ENCODE measurements around the gene PDXP. TPM values are rescaled to one million over a fixed set of nuclear protein-coding genes. Genes with fewer than 3 reads are reported as not detected.

PDXP gene
- total and polyA plus RNA-seq, 2 of the 13 experiments (the other 11 are each of a cell fraction or from before 2014, with no cell fraction given): 58.2 to 70.6 TPM

DNA sequence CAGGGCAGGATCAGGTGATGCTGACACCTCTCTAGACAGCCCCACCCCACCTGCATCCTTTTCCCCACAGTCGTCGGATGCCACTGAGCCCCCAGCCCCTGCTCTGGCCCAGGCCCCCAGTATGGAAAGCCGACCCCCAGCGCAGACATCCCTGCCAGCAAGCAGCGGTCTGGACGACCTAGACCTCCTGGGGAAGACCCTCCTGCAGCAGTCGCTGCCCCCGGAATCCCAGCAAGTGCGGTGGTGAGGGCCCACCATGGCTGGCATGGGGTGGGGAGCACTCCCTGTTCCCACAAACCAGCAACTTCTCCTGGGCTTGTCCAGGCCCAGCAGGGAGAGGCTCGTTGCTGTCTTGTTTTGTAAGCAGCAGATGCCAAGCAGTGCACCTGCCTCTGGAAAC is 28.6 kb upstream of the PDXP start:
- FAIRE-seq (no peak), ATAC-seq (no peak), DNase-seq (ENCODE audit: low spot score) (no peak)
- Histone ChIP-seq H3K9me3 (ENCODE audit: low read length) (no peaks in the 10 kb centered on the region), H3K9ac (ENCODE audit: insufficient read depth, low read depth, low read length) (no peak overlapping the region), H4K20me1 (ENCODE audit: insufficient read depth, low read length) (no peaks in the 10 kb centered on the region), H3K27ac (ENCODE audit: extremely low read length, insufficient read depth, low read length) (no peak overlapping the region), H3K4me2 (ENCODE audit: low read depth, low read length) (no peak overlapping the region), H2AFZ (ENCODE audit: low read length) (no peak overlapping the region), H3K4me1 (ENCODE audit: insufficient read depth, low read length) (peaks cover 46% of the 10 kb centered on the region), H3K27me3 (ENCODE audit: control insufficient read depth in 1 of 2, insufficient read depth in 2 of 2, low read length in 2 of 2) (no peaks in the 10 kb centered on the region), H3K4me3 (replicated peaks in 1 of 3; ENCODE audit: insufficient read depth in 1 of 3, low read depth in 2 of 3, low read length in 3 of 3) (no peak overlapping the region), H3K79me2 (ENCODE audit: insufficient read depth, low read length) (no peaks in the 10 kb centered on the region), H3K36me3 (replicated peaks in 1 of 2; ENCODE audit: control insufficient read depth in 1 of 2, insufficient read depth in 2 of 2, low read length in 2 of 2) (peaks cover 2 to 5% of the 10 kb centered on the region in 2 experiments; a peak in 3 of 5 replicates)
- intact Hi-C loops (cut with micrococcal nuclease; ENCODE audit: unreplicated experiment) (no loop called here), in situ Hi-C loops (cut with HindIII; ENCODE audit: extremely low pct_ligation_motif_present, low pct_unique_long_range_greater_than_20kb) (no loop called here)
- TF ChIP-seq AGO2 (optimal IDR thresholded peaks at IDR 0.05; ENCODE audit: low read depth, low read length) (peak; percentile 54), KDM6A (CRISPR knock-in tag; IDR thresholded peaks at IDR 0.05; ENCODE audit: low read depth) (no peak)
- no TSS peak for BruUV-seq (replicated peaks)
- POLR2A ChIA-PET: interaction anchor here (6.0 to 15.8 kb wide), 2 partner anchors 21 to 31 kb away, joined by 75 to 242 read pairs; partner anchors contain the start of genes GGA1 and PDXP
- CTCF ChIA-PET (ENCODE audit: low intra/inter-chr PET ratio, low total read pairs): no interaction called here
- 83% methylated on average over 1 of the region's 10 CpGs for WGBS (ENCODE audit: low lambda C conversion rate)

DNA sequence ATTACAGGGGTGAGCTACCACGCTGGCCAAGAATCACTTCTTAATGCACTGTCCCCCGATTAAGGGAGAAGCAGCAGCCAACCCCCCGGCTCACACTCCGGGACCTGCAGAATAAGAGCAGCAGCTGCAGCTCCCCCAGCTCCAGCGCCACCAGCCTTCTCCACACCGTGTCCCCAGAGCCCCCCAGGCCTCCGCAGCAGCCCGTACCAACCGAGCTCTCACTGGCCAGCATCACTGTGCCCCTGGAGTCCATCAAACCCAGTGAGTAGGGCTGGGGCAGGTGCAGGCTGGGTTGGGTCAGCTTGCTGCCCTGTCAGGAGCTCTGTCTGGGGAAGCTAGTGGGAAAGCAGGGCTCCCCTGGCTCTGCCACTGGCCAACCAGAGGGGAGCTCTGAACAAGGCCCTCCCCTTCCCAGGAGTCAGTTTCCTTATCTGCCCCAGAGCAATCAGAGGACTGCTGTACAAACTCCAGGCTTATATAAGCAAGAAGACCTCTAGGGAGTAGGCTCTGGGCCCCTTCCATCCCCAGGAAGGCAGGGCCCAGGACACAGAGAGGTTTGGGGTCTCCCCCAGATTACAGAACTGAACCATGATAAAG is 27.6 kb upstream of the PDXP start:
- H3K4me1 ChIP-seq (ENCODE audit: insufficient read depth, low read length): peaks cover 56% of the 10 kb centered on the region
- no peak overlapping the region for H2AFZ ChIP-seq (ENCODE audit: low read length)
- no TSS peak for BruUV-seq (replicated peaks)
- peak overlapping the region; percentile 47 for H3K9ac ChIP-seq (ENCODE audit: insufficient read depth, low read depth, low read length)
- no peaks in the 10 kb centered on the region for H3K9me3 ChIP-seq (ENCODE audit: low read length)
- ATAC-seq (peak; percentile 23), FAIRE-seq (peak; percentile 77), DNase-seq (ENCODE audit: low spot score) (peak; percentile 59)
- H3K27ac ChIP-seq (ENCODE audit: extremely low read length, insufficient read depth, low read length): peak overlapping the region; percentile 84
- intact Hi-C loops (cut with micrococcal nuclease; ENCODE audit: unreplicated experiment): no loop called here
- peak overlapping the region; percentile 94 for H3K4me2 ChIP-seq (ENCODE audit: low read depth, low read length)
- in situ Hi-C loops (cut with HindIII; ENCODE audit: extremely low pct_ligation_motif_present, low pct_unique_long_range_greater_than_20kb): no loop called here
- no peaks in the 10 kb centered on the region for H3K79me2 ChIP-seq (ENCODE audit: insufficient read depth, low read length)
- 0 out of 6 replicates have a peak overlapping the region, but pooled peaks of 1 of the 3 experiments have one; percentile 69 for H3K4me3 ChIP-seq (replicated peaks in 1 of 3; ENCODE audit: insufficient read depth in 1 of 3, low read depth in 2 of 3, low read length in 3 of 3)
- CTCF ChIA-PET (ENCODE audit: low intra/inter-chr PET ratio, low total read pairs): no interaction called here
- H4K20me1 ChIP-seq (ENCODE audit: insufficient read depth, low read length): no peaks in the 10 kb centered on the region
- no peaks in the 10 kb centered on the region for H3K27me3 ChIP-seq (ENCODE audit: control insufficient read depth in 1 of 2, insufficient read depth in 2 of 2, low read length in 2 of 2)
- 95% methylated on average over 9 of the region's 9 CpGs for WGBS (ENCODE audit: low lambda C conversion rate)
- POLR2A ChIA-PET: interaction anchor here (0.7 to 15.8 kb wide), 4 partner anchors 13 to 54 kb away, joined by 3 to 242 read pairs (median 39); partner anchors contain the start of genes GGA1 and PDXP
- H3K36me3 ChIP-seq (replicated peaks in 1 of 2; ENCODE audit: control insufficient read depth in 1 of 2, insufficient read depth in 2 of 2, low read length in 2 of 2): peaks cover 0 to under 1% of the 10 kb centered on the region in 2 experiments; a peak in 1 of 5 replicates
- TF ChIP-seq, protein P1, sequence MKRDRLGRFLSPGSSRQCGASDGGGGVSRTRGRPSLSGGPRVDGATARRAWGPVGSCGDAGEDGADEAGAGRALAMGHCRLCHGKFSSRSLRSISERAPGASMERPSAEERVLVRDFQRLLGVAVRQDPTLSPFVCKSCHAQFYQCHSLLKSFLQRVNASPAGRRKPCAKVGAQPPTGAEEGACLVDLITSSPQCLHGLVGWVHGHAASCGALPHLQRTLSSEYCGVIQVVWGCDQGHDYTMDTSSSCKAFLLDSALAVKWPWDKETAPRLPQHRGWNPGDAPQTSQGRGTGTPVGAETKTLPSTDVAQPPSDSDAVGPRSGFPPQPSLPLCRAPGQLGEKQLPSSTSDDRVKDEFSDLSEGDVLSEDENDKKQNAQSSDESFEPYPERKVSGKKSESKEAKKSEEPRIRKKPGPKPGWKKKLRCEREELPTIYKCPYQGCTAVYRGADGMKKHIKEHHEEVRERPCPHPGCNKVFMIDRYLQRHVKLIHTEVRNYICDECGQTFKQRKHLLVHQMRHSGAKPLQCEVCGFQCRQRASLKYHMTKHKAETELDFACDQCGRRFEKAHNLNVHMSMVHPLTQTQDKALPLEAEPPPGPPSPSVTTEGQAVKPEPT (CRISPR knock-in tag; IDR thresholded peaks at IDR 0.05; ENCODE audit: low read depth): 0 out of 2 replicates have a peak, but pooled peaks have one; percentile 39
- TF ChIP-seq, protein P2, sequence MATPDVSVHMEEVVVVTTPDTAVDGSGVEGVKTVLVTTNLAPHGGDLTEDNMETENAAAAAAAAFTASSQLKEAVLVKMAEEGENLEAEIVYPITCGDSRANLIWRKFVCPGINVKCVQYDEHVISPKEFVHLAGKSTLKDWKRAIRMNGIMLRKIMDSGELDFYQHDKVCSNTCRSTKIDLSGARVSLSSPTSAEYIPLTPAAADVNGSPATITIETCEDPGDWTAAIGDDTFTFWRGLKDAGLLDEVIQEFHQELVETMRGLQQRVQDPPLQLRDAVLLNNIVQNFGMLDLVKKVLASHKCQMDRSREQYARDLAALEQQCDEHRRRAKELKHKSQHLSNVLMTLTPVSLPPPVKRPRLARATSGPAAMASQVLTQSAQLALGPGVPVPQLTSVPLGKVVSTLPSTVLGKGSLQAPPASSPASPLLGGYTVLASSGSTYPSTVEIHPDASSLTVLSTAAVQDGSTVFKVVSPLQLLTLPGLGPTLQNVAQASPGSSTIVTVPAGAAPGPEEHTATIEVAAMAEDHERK (CRISPR knock-in tag; IDR thresholded peaks at IDR 0.05; ENCODE audit: low read depth): no peak
- 0 out of 2 replicates have a peak, but pooled peaks have one; percentile 4 for TF ChIP-seq ARNT2 (CRISPR knock-in tag; IDR thresholded peaks at IDR 0.05; ENCODE audit: low read depth)
- TF ChIP-seq ZFP1 (CRISPR knock-in tag; IDR thresholded peaks at IDR 0.05): no peak
- TF ChIP-seq ATF7-NPFF (CRISPR knock-in tag; IDR thresholded peaks at IDR 0.05; ENCODE audit: low read depth): no peak
- TF ChIP-seq, protein P3, sequence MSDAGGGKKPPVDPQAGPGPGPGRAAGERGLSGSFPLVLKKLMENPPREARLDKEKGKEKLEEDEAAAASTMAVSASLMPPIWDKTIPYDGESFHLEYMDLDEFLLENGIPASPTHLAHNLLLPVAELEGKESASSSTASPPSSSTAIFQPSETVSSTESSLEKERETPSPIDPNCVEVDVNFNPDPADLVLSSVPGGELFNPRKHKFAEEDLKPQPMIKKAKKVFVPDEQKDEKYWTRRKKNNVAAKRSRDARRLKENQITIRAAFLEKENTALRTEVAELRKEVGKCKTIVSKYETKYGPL (CRISPR knock-in tag; IDR thresholded peaks at IDR 0.05): peak; percentile 36; the same call in 1 of the 2 replicates
- no peak for TF ChIP-seq SMAD1 (CRISPR knock-in tag; IDR thresholded peaks at IDR 0.05; ENCODE audit: borderline replicate concordance, low read depth)
- no peak for TF ChIP-seq CHCHD3 (CRISPR knock-in tag; IDR thresholded peaks at IDR 0.05)
- no peak for TF ChIP-seq TOPORS (CRISPR knock-in tag; IDR thresholded peaks at IDR 0.05)
- no peak for TF ChIP-seq HMG20B (CRISPR knock-in tag; conservative IDR thresholded peaks at IDR 0.05)
- no peak for TF ChIP-seq ZNF451 (CRISPR knock-in tag; IDR thresholded peaks at IDR 0.05)
- no peak for TF ChIP-seq SAP130 (CRISPR knock-in tag; IDR thresholded peaks at IDR 0.05; ENCODE audit: low read depth)

Measured in HepG2 (cell line).